Testis (tissue), 2 donors: Measurements from ENCODE around the gene ACVRL1.

ENCODE experiments used
- POLR2A ChIP-seq: fragments of 450-650 bp; IDR thresholded peaks from one replicate; pipeline ENCODE4 v1.6.1; 2017; ENCODE audit warnings: antibody characterized with exemption, mild to moderate bottlenecking, moderate library complexity
- TF ChIP-seq, protein P1 (sequence below), 3 experiments: fragments of 450-650 bp in 2 of 3; fragments of 200-600 bp in 1 of 3; sonication (generic) in 1 of 3; IDR thresholded peaks; one replicate each; pipeline ENCODE4 v1.5.1; 2016 to 2019; ENCODE audit warnings: antibody characterized with exemption in 3 of 3, mild to moderate bottlenecking in 2 of 3, moderate library complexity in 1 of 3

GRCh38 chr12:51915003-51915625 lies 7.8 kb downstream of the ACVRL1 start:
- no peak for TF ChIP-seq POLR2A
- TF ChIP-seq, protein P1, sequence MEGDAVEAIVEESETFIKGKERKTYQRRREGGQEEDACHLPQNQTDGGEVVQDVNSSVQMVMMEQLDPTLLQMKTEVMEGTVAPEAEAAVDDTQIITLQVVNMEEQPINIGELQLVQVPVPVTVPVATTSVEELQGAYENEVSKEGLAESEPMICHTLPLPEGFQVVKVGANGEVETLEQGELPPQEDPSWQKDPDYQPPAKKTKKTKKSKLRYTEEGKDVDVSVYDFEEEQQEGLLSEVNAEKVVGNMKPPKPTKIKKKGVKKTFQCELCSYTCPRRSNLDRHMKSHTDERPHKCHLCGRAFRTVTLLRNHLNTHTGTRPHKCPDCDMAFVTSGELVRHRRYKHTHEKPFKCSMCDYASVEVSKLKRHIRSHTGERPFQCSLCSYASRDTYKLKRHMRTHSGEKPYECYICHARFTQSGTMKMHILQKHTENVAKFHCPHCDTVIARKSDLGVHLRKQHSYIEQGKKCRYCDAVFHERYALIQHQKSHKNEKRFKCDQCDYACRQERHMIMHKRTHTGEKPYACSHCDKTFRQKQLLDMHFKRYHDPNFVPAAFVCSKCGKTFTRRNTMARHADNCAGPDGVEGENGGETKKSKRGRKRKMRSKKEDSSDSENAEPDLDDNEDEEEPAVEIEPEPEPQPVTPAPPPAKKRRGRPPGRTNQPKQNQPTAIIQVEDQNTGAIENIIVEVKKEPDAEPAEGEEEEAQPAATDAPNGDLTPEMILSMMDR (IDR thresholded peaks at IDR 0.05): no peak
